ENCODE data around the gene TDRD3.

- TF ChIP-seq POLR2A (IDR thresholded peaks at IDR 0.05; ENCODE audit: low read depth, low read length) (no peak), SPI1 (IDR thresholded peaks at IDR 0.05; ENCODE audit: low read depth, low read length) (no peak)
These were observed 28.3 kb downstream of the TDRD3 start for GRCh38 chr13:60425332-60425731.
